Measurements from ENCODE around the gene MICB.

- TF ChIP-seq, protein P1, sequence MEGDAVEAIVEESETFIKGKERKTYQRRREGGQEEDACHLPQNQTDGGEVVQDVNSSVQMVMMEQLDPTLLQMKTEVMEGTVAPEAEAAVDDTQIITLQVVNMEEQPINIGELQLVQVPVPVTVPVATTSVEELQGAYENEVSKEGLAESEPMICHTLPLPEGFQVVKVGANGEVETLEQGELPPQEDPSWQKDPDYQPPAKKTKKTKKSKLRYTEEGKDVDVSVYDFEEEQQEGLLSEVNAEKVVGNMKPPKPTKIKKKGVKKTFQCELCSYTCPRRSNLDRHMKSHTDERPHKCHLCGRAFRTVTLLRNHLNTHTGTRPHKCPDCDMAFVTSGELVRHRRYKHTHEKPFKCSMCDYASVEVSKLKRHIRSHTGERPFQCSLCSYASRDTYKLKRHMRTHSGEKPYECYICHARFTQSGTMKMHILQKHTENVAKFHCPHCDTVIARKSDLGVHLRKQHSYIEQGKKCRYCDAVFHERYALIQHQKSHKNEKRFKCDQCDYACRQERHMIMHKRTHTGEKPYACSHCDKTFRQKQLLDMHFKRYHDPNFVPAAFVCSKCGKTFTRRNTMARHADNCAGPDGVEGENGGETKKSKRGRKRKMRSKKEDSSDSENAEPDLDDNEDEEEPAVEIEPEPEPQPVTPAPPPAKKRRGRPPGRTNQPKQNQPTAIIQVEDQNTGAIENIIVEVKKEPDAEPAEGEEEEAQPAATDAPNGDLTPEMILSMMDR (IDR thresholded peaks at IDR 0.05; ENCODE audit: low read depth, low read length, missing input control): no peak
- TF ChIP-seq, protein P2, sequence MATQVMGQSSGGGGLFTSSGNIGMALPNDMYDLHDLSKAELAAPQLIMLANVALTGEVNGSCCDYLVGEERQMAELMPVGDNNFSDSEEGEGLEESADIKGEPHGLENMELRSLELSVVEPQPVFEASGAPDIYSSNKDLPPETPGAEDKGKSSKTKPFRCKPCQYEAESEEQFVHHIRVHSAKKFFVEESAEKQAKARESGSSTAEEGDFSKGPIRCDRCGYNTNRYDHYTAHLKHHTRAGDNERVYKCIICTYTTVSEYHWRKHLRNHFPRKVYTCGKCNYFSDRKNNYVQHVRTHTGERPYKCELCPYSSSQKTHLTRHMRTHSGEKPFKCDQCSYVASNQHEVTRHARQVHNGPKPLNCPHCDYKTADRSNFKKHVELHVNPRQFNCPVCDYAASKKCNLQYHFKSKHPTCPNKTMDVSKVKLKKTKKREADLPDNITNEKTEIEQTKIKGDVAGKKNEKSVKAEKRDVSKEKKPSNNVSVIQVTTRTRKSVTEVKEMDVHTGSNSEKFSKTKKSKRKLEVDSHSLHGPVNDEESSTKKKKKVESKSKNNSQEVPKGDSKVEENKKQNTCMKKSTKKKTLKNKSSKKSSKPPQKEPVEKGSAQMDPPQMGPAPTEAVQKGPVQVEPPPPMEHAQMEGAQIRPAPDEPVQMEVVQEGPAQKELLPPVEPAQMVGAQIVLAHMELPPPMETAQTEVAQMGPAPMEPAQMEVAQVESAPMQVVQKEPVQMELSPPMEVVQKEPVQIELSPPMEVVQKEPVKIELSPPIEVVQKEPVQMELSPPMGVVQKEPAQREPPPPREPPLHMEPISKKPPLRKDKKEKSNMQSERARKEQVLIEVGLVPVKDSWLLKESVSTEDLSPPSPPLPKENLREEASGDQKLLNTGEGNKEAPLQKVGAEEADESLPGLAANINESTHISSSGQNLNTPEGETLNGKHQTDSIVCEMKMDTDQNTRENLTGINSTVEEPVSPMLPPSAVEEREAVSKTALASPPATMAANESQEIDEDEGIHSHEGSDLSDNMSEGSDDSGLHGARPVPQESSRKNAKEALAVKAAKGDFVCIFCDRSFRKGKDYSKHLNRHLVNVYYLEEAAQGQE (IDR thresholded peaks at IDR 0.05): no peak
- TF ChIP-seq TAF1 (conservative IDR thresholded peaks at IDR 0.05): no peak
- TF ChIP-seq EGR1 (IDR thresholded peaks at IDR 0.05; ENCODE audit: low read depth in 2 of 2): no peak
- TF ChIP-seq RAD21 (IDR thresholded peaks at IDR 0.05): no peak
- TF ChIP-seq, protein P3, sequence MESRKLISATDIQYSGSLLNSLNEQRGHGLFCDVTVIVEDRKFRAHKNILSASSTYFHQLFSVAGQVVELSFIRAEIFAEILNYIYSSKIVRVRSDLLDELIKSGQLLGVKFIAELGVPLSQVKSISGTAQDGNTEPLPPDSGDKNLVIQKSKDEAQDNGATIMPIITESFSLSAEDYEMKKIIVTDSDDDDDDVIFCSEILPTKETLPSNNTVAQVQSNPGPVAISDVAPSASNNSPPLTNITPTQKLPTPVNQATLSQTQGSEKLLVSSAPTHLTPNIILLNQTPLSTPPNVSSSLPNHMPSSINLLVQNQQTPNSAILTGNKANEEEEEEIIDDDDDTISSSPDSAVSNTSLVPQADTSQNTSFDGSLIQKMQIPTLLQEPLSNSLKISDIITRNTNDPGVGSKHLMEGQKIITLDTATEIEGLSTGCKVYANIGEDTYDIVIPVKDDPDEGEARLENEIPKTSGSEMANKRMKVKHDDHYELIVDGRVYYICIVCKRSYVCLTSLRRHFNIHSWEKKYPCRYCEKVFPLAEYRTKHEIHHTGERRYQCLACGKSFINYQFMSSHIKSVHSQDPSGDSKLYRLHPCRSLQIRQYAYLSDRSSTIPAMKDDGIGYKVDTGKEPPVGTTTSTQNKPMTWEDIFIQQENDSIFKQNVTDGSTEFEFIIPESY (IDR thresholded peaks at IDR 0.05): no peak
- no peak for TF ChIP-seq YY1 (IDR thresholded peaks at IDR 0.05)
- TF ChIP-seq, protein P4, sequence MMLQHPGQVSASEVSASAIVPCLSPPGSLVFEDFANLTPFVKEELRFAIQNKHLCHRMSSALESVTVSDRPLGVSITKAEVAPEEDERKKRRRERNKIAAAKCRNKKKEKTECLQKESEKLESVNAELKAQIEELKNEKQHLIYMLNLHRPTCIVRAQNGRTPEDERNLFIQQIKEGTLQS (IDR thresholded peaks at IDR 0.05): no peak
- TF ChIP-seq GABPA (IDR thresholded peaks at IDR 0.05 in 1 of 2, conservative IDR thresholded peaks at IDR 0.05 in 1 of 2): no peak
- TF ChIP-seq, protein P5, sequence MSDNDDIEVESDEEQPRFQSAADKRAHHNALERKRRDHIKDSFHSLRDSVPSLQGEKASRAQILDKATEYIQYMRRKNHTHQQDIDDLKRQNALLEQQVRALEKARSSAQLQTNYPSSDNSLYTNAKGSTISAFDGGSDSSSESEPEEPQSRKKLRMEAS (IDR thresholded peaks at IDR 0.05): peak; percentile 14
Observed at GRCh38 chr6:31497531-31498476, at the start of gene MICB.
